ENCODE data around the gene BTK. TPM values are rescaled to one million over a fixed set of nuclear protein-coding genes. Genes with fewer than 3 reads are reported as not detected.

Gene BTK
- total RNA-seq, 6 donors from 2014 or later: 16.2 to 81.7 (median 37.3) TPM

GRCh38 chrX:101388604-101389003 is 2.6 kb upstream of the BTK start:
- no peak for ATAC-seq (ENCODE audit: low FRiP score in 2 of 2)
- Histone ChIP-seq H3K27me3 (no peaks in the 10 kb centered on the region), H3K9me3 (no peaks in the 10 kb centered on the region), H3K4me1 (peaks cover 0 to 6% (median 4%) of the 10 kb centered on the region in 4 donors), H3K27ac (no peak overlapping the region), H3K36me3 (peaks cover 0 to 9% (median 0%) of the 10 kb centered on the region in 4 donors), H3K4me3 (no peak overlapping the region)
- no peak for DNase-seq
- WGBS, 2 donors: 94 to 95% methylated on average over 3 of the region's 3 CpGs
- TF ChIP-seq CTCF (IDR thresholded peaks at IDR 0.05) (no peak), EP300 (IDR thresholded peaks at IDR 0.05) (no peak), POLR2AphosphoS5 (IDR thresholded peaks at IDR 0.05) (no peak), POLR2A (IDR thresholded peaks at IDR 0.05) (no peak)

- DNase-seq (no peak), ATAC-seq (ENCODE audit: low FRiP score in 2 of 2) (no peak)
- peak overlapping the region in 2 of 4 donors; percentile 49 to 60 for H3K27ac ChIP-seq
- no peak overlapping the region for H3K4me3 ChIP-seq
- H3K36me3 ChIP-seq: no peaks in the 10 kb centered on the region
- WGBS, 2 donors: 73 to 76% methylated on average over 6 of the region's 6 CpGs
- H3K27me3 ChIP-seq: no peaks in the 10 kb centered on the region
- H3K9me3 ChIP-seq: no peaks in the 10 kb centered on the region
- no peaks in the 10 kb centered on the region for H3K4me1 ChIP-seq
- TF ChIP-seq CTCF (IDR thresholded peaks at IDR 0.05) (no peak), POLR2A (IDR thresholded peaks at IDR 0.05) (no peak), POLR2AphosphoS5 (IDR thresholded peaks at IDR 0.05) (no peak), EP300 (IDR thresholded peaks at IDR 0.05) (no peak)
Observed at GRCh38 chrX:101386542-101386885, 523 bp upstream of the BTK start.

GRCh38 chrX:101385026-101385684 is 836 bp downstream of the BTK start:
- Histone ChIP-seq H3K4me3 (peak overlapping the region in 2 of 4 donors; percentile 18 to 37), H3K27me3 (no peaks in the 10 kb centered on the region), H3K36me3 (no peaks in the 10 kb centered on the region), H3K4me1 (no peaks in the 10 kb centered on the region), H3K27ac (peak overlapping the region in 2 of 4 donors; percentile 6 to 60), H3K9me3 (no peaks in the 10 kb centered on the region)
- TF ChIP-seq POLR2A (IDR thresholded peaks at IDR 0.05): no peak
- no peak for TF ChIP-seq POLR2AphosphoS5 (IDR thresholded peaks at IDR 0.05)
- no peak for TF ChIP-seq EP300 (IDR thresholded peaks at IDR 0.05)
- TF ChIP-seq CTCF (IDR thresholded peaks at IDR 0.05): no peak
- DNase-seq: no peak
- ATAC-seq (ENCODE audit: low FRiP score in 2 of 2): peak in 1 of 2 donors; percentile 54
- WGBS, 2 donors: 75 to 84% methylated on average over 6 to 7 of the region's 7 CpGs

- WGBS, 2 donors: 62 to 74% methylated on average over 3 to 4 of the region's 4 CpGs
- Histone ChIP-seq H3K9me3 (no peaks in the 10 kb centered on the region), H3K4me1 (no peaks in the 10 kb centered on the region), H3K4me3 (no peak overlapping the region), H3K27ac (no peak overlapping the region), H3K36me3 (no peaks in the 10 kb centered on the region), H3K27me3 (no peaks in the 10 kb centered on the region)
- no peak for ATAC-seq (ENCODE audit: low FRiP score in 2 of 2)
- DNase-seq: no peak
- TF ChIP-seq CTCF (IDR thresholded peaks at IDR 0.05): no peak
Observed at GRCh38 chrX:101383679-101384205, 2.2 kb downstream of the BTK start.

- Histone ChIP-seq H3K27ac (no peak overlapping the region), H3K36me3 (no peaks in the 10 kb centered on the region), H3K4me3 (no peak overlapping the region), H3K9me3 (no peaks in the 10 kb centered on the region), H3K4me1 (no peaks in the 10 kb centered on the region), H3K27me3 (no peaks in the 10 kb centered on the region)
- 64 to 70% methylated on average over 1 of the region's 1 CpG for WGBS, 2 donors
- DNase-seq (no peak), ATAC-seq (ENCODE audit: low FRiP score in 2 of 2) (no peak)
- TF ChIP-seq CTCF (IDR thresholded peaks at IDR 0.05): no peak
- no peak for TF ChIP-seq POLR2A (IDR thresholded peaks at IDR 0.05)
- no peak for TF ChIP-seq EP300 (IDR thresholded peaks at IDR 0.05)
- TF ChIP-seq POLR2AphosphoS5 (IDR thresholded peaks at IDR 0.05): no peak
Observed at GRCh38 chrX:101377547-101377946, 8.4 kb downstream of the BTK start.

All from upper lobe of left lung (tissue), 6 donors.